ENCODE measurements around the gene ZNF230.
A peak's percentile ranks its signal among the peaks of the same experiment; 100 is the strongest.

ZNF230 gene

DNA sequence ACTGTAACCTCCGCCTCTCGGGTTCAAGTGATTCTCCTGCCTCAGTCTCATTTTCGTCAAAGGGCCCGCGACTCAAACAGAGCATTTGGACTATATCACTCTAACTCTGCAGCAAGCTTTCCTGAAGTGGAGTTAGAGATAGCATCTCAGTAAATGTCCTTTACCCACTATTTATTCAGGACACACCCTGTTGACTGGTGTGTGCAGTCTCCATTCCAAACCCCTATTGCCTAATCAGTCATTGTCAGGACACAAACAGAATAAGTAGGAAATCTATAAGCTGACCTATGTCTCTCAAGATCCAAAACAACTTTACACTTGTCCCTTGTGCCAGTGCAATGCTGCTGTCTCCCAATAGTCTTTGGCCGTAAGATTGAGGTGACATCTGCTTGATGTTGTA, 23.9 kb downstream of the ZNF230 start:
- Histone ChIP-seq H3K27me3 (ENCODE audit: control insufficient read depth in 1 of 2, insufficient read depth in 2 of 2, low read length in 2 of 2) (no peaks in the 10 kb centered on the region), H3K9me3 (ENCODE audit: control insufficient read depth in 1 of 2, low read length in 2 of 2) (peaks cover 5 to 38% of the 10 kb centered on the region in 2 donors), H3K4me1 (ENCODE audit: control insufficient read depth in 1 of 2, insufficient read depth in 2 of 2, low read length in 2 of 2) (peaks cover 4 to 6% of the 10 kb centered on the region in 2 donors)

GRCh38 chr19:44032001-44032610, 29.3 kb downstream of the ZNF230 start:
- Histone ChIP-seq H3K27me3 (ENCODE audit: control insufficient read depth in 1 of 2, insufficient read depth in 2 of 2, low read length in 2 of 2) (no peaks in the 10 kb centered on the region), H3K36me3 (ENCODE audit: control insufficient read depth in 1 of 2, insufficient read depth in 2 of 2, low read length in 2 of 2) (peaks cover 42 to 55% of the 10 kb centered on the region in 2 donors), H3K4me3 (ENCODE audit: low read depth in 1 of 2, low read length in 2 of 2) (peak overlapping the region in 1 of 2 donors; percentile 0), H3K9me3 (ENCODE audit: control insufficient read depth in 1 of 2, low read length in 2 of 2) (peaks cover 40 to 65% of the 10 kb centered on the region in 2 donors), H3K9ac (ENCODE audit: low read depth in 1 of 2, low read length in 2 of 2) (no peak overlapping the region), H3K4me1 (ENCODE audit: control insufficient read depth in 1 of 2, insufficient read depth in 2 of 2, low read length in 2 of 2) (no peaks in the 10 kb centered on the region), H3K27ac (ENCODE audit: low read depth, low read length) (no peak overlapping the region)

More for the DNA sequence above, 23.9 kb downstream of the ZNF230 start:
- no peak overlapping the region for H3K9ac ChIP-seq (ENCODE audit: low read depth in 1 of 2, low read length in 2 of 2)
- H3K36me3 ChIP-seq (ENCODE audit: control insufficient read depth in 1 of 2, insufficient read depth in 2 of 2, low read length in 2 of 2): peaks cover 32 to 47% of the 10 kb centered on the region in 2 donors
- H3K27ac ChIP-seq (ENCODE audit: low read depth, low read length): no peak overlapping the region
- H3K4me3 ChIP-seq (ENCODE audit: low read depth in 1 of 2, low read length in 2 of 2): no peak overlapping the region

- H3K27ac ChIP-seq (ENCODE audit: low read depth, low read length): no peak overlapping the region
- H3K27me3 ChIP-seq (ENCODE audit: control insufficient read depth in 1 of 2, insufficient read depth in 2 of 2, low read length in 2 of 2): no peaks in the 10 kb centered on the region
- no peaks in the 10 kb centered on the region for H3K36me3 ChIP-seq (ENCODE audit: control insufficient read depth in 1 of 2, insufficient read depth in 2 of 2, low read length in 2 of 2)
- no peak overlapping the region for H3K4me3 ChIP-seq (ENCODE audit: low read depth in 1 of 2, low read length in 2 of 2)
- H3K9ac ChIP-seq (ENCODE audit: low read depth in 1 of 2, low read length in 2 of 2): no peak overlapping the region
- no peaks in the 10 kb centered on the region for H3K4me1 ChIP-seq (ENCODE audit: control insufficient read depth in 1 of 2, insufficient read depth in 2 of 2, low read length in 2 of 2)
- peaks cover 5 to 12% of the 10 kb centered on the region in 2 donors for H3K9me3 ChIP-seq (ENCODE audit: control insufficient read depth in 1 of 2, low read length in 2 of 2)
These were observed 39.4 kb downstream of the ZNF230 start for GRCh38 chr19:44042147-44042546.

- Histone ChIP-seq H3K4me1 (ENCODE audit: control insufficient read depth in 1 of 2, insufficient read depth in 2 of 2, low read length in 2 of 2) (peaks cover 10 to 18% of the 10 kb centered on the region in 2 donors), H3K4me3 (ENCODE audit: low read depth in 1 of 2, low read length in 2 of 2) (peak overlapping the region; percentile 80 to 97), H3K9ac (ENCODE audit: low read depth in 1 of 2, low read length in 2 of 2) (peak overlapping the region in 1 of 2 donors; percentile 87), H3K27me3 (ENCODE audit: control insufficient read depth in 1 of 2, insufficient read depth in 2 of 2, low read length in 2 of 2) (peaks cover 0 to 3% of the 10 kb centered on the region in 2 donors), H3K36me3 (ENCODE audit: control insufficient read depth in 1 of 2, insufficient read depth in 2 of 2, low read length in 2 of 2) (peaks cover 4 to 11% of the 10 kb centered on the region in 2 donors), H3K27ac (ENCODE audit: low read depth, low read length) (no peak overlapping the region), H3K9me3 (ENCODE audit: control insufficient read depth in 1 of 2, low read length in 2 of 2) (peaks cover 7 to 11% of the 10 kb centered on the region in 2 donors)
These were observed 48.2 kb downstream of the ZNF230 start for GRCh38 chr19:44050740-44051649.

GRCh38 chr19:44051650-44052402, 49.1 kb downstream of the ZNF230 start, which contains the start of gene ZNF223:
Gene ZNF223 (plus strand): TSS chr19:44052036. CDS start chr19:44055177, 3,141 bp downstream.
- Histone ChIP-seq H3K4me3 (ENCODE audit: low read depth in 1 of 2, low read length in 2 of 2) (peak within 1 kb of the TSS; percentile 80 to 97), H3K4me1 (ENCODE audit: control insufficient read depth in 1 of 2, insufficient read depth in 2 of 2, low read length in 2 of 2) (peaks cover 10 to 18% of the 10 kb centered on the region in 2 donors), H3K9ac (ENCODE audit: low read depth in 1 of 2, low read length in 2 of 2) (peak within 1 kb of the TSS; percentile 82 to 87), H3K36me3 (ENCODE audit: control insufficient read depth in 1 of 2, insufficient read depth in 2 of 2, low read length in 2 of 2) (peaks cover 4 to 12% of the 10 kb centered on the region in 2 donors), H3K9me3 (ENCODE audit: control insufficient read depth in 1 of 2, low read length in 2 of 2) (peaks cover 7 to 12% of the 10 kb centered on the region in 2 donors), H3K27me3 (ENCODE audit: control insufficient read depth in 1 of 2, insufficient read depth in 2 of 2, low read length in 2 of 2) (peaks cover 0 to 3% of the 10 kb centered on the region in 2 donors), H3K27ac (ENCODE audit: low read depth, low read length) (peak within 1 kb of the TSS; percentile 13)

DNA sequence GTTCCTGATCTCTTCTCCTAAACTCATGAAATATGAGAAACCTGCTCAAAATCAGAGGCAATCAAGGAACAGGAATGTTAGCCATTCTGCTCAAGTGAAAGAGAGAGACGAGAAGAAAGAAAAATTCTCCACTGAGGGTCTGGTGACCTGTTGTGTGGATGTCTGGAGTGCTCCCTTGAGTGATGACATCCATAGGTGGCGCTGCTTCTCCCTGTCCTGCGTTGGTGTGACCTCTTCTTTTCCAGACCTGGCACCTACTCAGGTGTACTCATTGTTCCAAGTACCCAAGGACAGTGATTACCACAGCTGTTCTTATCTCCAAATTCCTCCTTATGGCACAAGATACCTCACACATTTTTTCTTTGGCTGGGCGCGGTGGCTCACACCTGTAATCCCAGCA, 53.1 kb downstream of the ZNF230 start:
- Histone ChIP-seq H3K9me3 (ENCODE audit: control insufficient read depth in 1 of 2, low read length in 2 of 2) (peaks cover 12 to 14% of the 10 kb centered on the region in 2 donors), H3K4me1 (ENCODE audit: control insufficient read depth in 1 of 2, insufficient read depth in 2 of 2, low read length in 2 of 2) (peaks cover 6 to 18% of the 10 kb centered on the region in 2 donors), H3K36me3 (ENCODE audit: control insufficient read depth in 1 of 2, insufficient read depth in 2 of 2, low read length in 2 of 2) (peaks cover 31 to 44% of the 10 kb centered on the region in 2 donors)

GRCh38 chr19:44059229-44059628, 56.5 kb downstream of the ZNF230 start:
- no peaks in the 10 kb centered on the region for H3K4me1 ChIP-seq (ENCODE audit: control insufficient read depth in 1 of 2, insufficient read depth in 2 of 2, low read length in 2 of 2)
- peaks cover 20 to 23% of the 10 kb centered on the region in 2 donors for H3K9me3 ChIP-seq (ENCODE audit: control insufficient read depth in 1 of 2, low read length in 2 of 2)
- peaks cover 52 to 73% of the 10 kb centered on the region in 2 donors for H3K36me3 ChIP-seq (ENCODE audit: control insufficient read depth in 1 of 2, insufficient read depth in 2 of 2, low read length in 2 of 2)

More for the DNA sequence above, 53.1 kb downstream of the ZNF230 start:
- no peak overlapping the region for H3K4me3 ChIP-seq (ENCODE audit: low read depth in 1 of 2, low read length in 2 of 2)
- no peak overlapping the region for H3K9ac ChIP-seq (ENCODE audit: low read depth in 1 of 2, low read length in 2 of 2)
- no peaks in the 10 kb centered on the region for H3K27me3 ChIP-seq (ENCODE audit: control insufficient read depth in 1 of 2, insufficient read depth in 2 of 2, low read length in 2 of 2)
- H3K27ac ChIP-seq (ENCODE audit: low read depth, low read length): no peak overlapping the region

GRCh38 chr19:44061038-44061437, 58.3 kb downstream of the ZNF230 start:
- Histone ChIP-seq H3K9ac (ENCODE audit: low read depth in 1 of 2, low read length in 2 of 2) (no peak overlapping the region), H3K4me3 (ENCODE audit: low read depth in 1 of 2, low read length in 2 of 2) (no peak overlapping the region), H3K9me3 (ENCODE audit: control insufficient read depth in 1 of 2, low read length in 2 of 2) (peaks cover 20 to 27% of the 10 kb centered on the region in 2 donors), H3K27ac (ENCODE audit: low read depth, low read length) (no peak overlapping the region), H3K36me3 (ENCODE audit: control insufficient read depth in 1 of 2, insufficient read depth in 2 of 2, low read length in 2 of 2) (peaks cover 57 to 74% of the 10 kb centered on the region in 2 donors), H3K27me3 (ENCODE audit: control insufficient read depth in 1 of 2, insufficient read depth in 2 of 2, low read length in 2 of 2) (no peaks in the 10 kb centered on the region), H3K4me1 (ENCODE audit: control insufficient read depth in 1 of 2, insufficient read depth in 2 of 2, low read length in 2 of 2) (no peaks in the 10 kb centered on the region)

More at GRCh38 chr19:44059229-44059628, 56.5 kb downstream of the ZNF230 start:
- Histone ChIP-seq H3K27me3 (ENCODE audit: control insufficient read depth in 1 of 2, insufficient read depth in 2 of 2, low read length in 2 of 2) (no peaks in the 10 kb centered on the region), H3K4me3 (ENCODE audit: low read depth in 1 of 2, low read length in 2 of 2) (no peak overlapping the region), H3K9ac (ENCODE audit: low read depth in 1 of 2, low read length in 2 of 2) (no peak overlapping the region), H3K27ac (ENCODE audit: low read depth, low read length) (no peak overlapping the region)
